ENCODE results near the gene FARS2. TPM values are rescaled to one million over a fixed set of nuclear protein-coding genes. Genes with fewer than 3 reads are reported as not detected.

The FARS2 gene
- total and polyA plus RNA-seq, 9 of the 15 experiments (the other 6 are each of a cell fraction or from before 2014, with no cell fraction given), result 16.5 to 62.2 (median 27.0) TPM

- H3K9ac ChIP-seq (ENCODE audit: insufficient read depth in 1 of 2, low read depth in 2 of 2, low read length in 2 of 2), result no peak overlapping the region
- H3K4me3 ChIP-seq, result no peak overlapping the region
- H3K79me2 ChIP-seq (ENCODE audit: control insufficient read depth, insufficient read depth, low read length), result no peaks in the 10 kb centered on the region
- POLR2A ChIA-PET, result interaction anchor here (0.6 to 0.7 kb wide), 2 partner anchors 12 to 137 kb away, joined by 3 read pairs; no protein-coding TSS in a partner anchor
- no peaks in the 10 kb centered on the region for H3K4me1 ChIP-seq (replicated peaks in 1 of 2; ENCODE audit: control insufficient read depth in 2 of 2, insufficient read depth in 2 of 2, low read length in 2 of 2)
- in situ Hi-C loops (cut with MboI) (no loop called here), intact Hi-C loops (cut with micrococcal nuclease) (no loop called here)
- H3K36me3 ChIP-seq (ENCODE audit: control insufficient read depth, insufficient read depth, low read length), result no peaks in the 10 kb centered on the region
- no peak for DNase-seq (ENCODE audit: extremely low read depth in 1 of 4, low spot score in 3 of 4)
- CTCF ChIA-PET (ENCODE audit: low intra/inter-chr PET ratio), result no interaction called here
- WGBS (ENCODE audit: insufficient coverage, low coverage, missing lambda C conversion rate), result 14% methylated on average over 7 of the region's 7 CpGs
- no TSS peak for BruUV-seq (replicated peaks)
- no peaks in the 10 kb centered on the region for H3K9me1 ChIP-seq (ENCODE audit: control insufficient read depth, insufficient read depth, low read length)
- FAIRE-seq, result no peak
- no peak overlapping the region for H3K4me2 ChIP-seq (ENCODE audit: insufficient read depth, low read length)
- no peaks in the 10 kb centered on the region for H3K9me3 ChIP-seq (replicated peaks; ENCODE audit: control insufficient read depth, insufficient read depth, low read depth, low read length)
- no peak for ATAC-seq
- H2AFZ ChIP-seq (ENCODE audit: low read depth, low read length), result no peak overlapping the region
- no peak overlapping the region for H3K27ac ChIP-seq (ENCODE audit: extremely low read depth, low read depth, low read length)
- 0 out of 2 replicates have a peak, but pooled peaks cover 4% of the 10 kb centered on the region for H4K20me1 ChIP-seq (replicated peaks; ENCODE audit: control insufficient read depth, insufficient read depth, low read length)
- H3K27me3 ChIP-seq (ENCODE audit: control insufficient read depth in 2 of 2, insufficient read depth in 2 of 2, low read length in 2 of 2), result peaks cover 28 to 46% of the 10 kb centered on the region in 2 experiments; a peak in 4 of 5 replicates
- TF ChIP-seq ZNF512 (tag; IDR thresholded peaks at IDR 0.05) (no peak), ZBTB7A (IDR thresholded peaks at IDR 0.05; ENCODE audit: borderline replicate concordance, control insufficient read depth, low read depth, low read length) (no peak), RBM34 (IDR thresholded peaks at IDR 0.05; ENCODE audit: borderline replicate concordance, insufficient read depth, low read length) (no peak), ARID4B (CRISPR knock-in tag; IDR thresholded peaks at IDR 0.05) (no peak), E4F1 (CRISPR knock-in tag; IDR thresholded peaks at IDR 0.05; ENCODE audit: borderline replicate concordance) (no peak), CCAR2 (IDR thresholded peaks at IDR 0.05; ENCODE audit: low read depth, low read length) (no peak), CBX3 (IDR thresholded peaks at IDR 0.05; ENCODE audit: borderline replicate concordance in 1 of 2, low read length in 2 of 2) (no peak), ZNF57 (CRISPR knock-in tag; IDR thresholded peaks at IDR 0.05) (no peak), ZNF384 (IDR thresholded peaks at IDR 0.05; ENCODE audit: low read depth, low read length) (no peak), ZNF79 (CRISPR knock-in tag; IDR thresholded peaks at IDR 0.05; ENCODE audit: low read depth) (no peak), YBX1 (IDR thresholded peaks at IDR 0.05) (no peak), NRF1 (conservative IDR thresholded peaks at IDR 0.05 in 1 of 2, IDR thresholded peaks at IDR 0.05 in 1 of 2) (no peak), CHD2 (IDR thresholded peaks at IDR 0.05; ENCODE audit: low read depth, low read length) (no peak)
- TF ChIP-seq, protein P1, sequence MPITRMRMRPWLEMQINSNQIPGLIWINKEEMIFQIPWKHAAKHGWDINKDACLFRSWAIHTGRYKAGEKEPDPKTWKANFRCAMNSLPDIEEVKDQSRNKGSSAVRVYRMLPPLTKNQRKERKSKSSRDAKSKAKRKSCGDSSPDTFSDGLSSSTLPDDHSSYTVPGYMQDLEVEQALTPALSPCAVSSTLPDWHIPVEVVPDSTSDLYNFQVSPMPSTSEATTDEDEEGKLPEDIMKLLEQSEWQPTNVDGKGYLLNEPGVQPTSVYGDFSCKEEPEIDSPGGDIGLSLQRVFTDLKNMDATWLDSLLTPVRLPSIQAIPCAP (CRISPR knock-in tag; IDR thresholded peaks at IDR 0.05; ENCODE audit: borderline replicate concordance), result no peak
Measured at GRCh38 chr6:5778906-5779305, 517.6 kb downstream of the FARS2 start.
